ENCODE results near the gene TM7SF3. TPM values are rescaled to one million over a fixed set of nuclear protein-coding genes. Genes with fewer than 3 reads are reported as not detected.

TM7SF3 gene
- total RNA-seq, 1 donor from 2014 or later, result 426 TPM

- TF ChIP-seq, protein P1, sequence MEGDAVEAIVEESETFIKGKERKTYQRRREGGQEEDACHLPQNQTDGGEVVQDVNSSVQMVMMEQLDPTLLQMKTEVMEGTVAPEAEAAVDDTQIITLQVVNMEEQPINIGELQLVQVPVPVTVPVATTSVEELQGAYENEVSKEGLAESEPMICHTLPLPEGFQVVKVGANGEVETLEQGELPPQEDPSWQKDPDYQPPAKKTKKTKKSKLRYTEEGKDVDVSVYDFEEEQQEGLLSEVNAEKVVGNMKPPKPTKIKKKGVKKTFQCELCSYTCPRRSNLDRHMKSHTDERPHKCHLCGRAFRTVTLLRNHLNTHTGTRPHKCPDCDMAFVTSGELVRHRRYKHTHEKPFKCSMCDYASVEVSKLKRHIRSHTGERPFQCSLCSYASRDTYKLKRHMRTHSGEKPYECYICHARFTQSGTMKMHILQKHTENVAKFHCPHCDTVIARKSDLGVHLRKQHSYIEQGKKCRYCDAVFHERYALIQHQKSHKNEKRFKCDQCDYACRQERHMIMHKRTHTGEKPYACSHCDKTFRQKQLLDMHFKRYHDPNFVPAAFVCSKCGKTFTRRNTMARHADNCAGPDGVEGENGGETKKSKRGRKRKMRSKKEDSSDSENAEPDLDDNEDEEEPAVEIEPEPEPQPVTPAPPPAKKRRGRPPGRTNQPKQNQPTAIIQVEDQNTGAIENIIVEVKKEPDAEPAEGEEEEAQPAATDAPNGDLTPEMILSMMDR (IDR thresholded peaks at IDR 0.05; ENCODE audit: insufficient read depth, low read length, severe bottlenecking), result no peak
- no peak for DNase-seq (ENCODE audit: low read depth)
- Histone ChIP-seq H3K4me3 (ENCODE audit: low read depth, low read length) (no peak overlapping the region), H3K36me3 (ENCODE audit: control insufficient read depth, insufficient read depth, low read length) (no peaks in the 10 kb centered on the region), H3K27me3 (ENCODE audit: control insufficient read depth, insufficient read depth, low read length) (no peaks in the 10 kb centered on the region)
- no peak for FAIRE-seq
Observed at GRCh38 chr12:26953447-26953846, 60.7 kb downstream of the TM7SF3 start.

- Histone ChIP-seq H3K27me3 (ENCODE audit: control insufficient read depth, insufficient read depth, low read length) (no peaks in the 10 kb centered on the region), H3K4me3 (ENCODE audit: low read depth, low read length) (no peak overlapping the region), H3K36me3 (ENCODE audit: control insufficient read depth, insufficient read depth, low read length) (no peaks in the 10 kb centered on the region)
- TF ChIP-seq, protein P1 (IDR thresholded peaks at IDR 0.05; ENCODE audit: insufficient read depth, low read length, severe bottlenecking), result no peak
- DNase-seq (ENCODE audit: low read depth), result no peak
- no peak for FAIRE-seq
Observed at GRCh38 chr12:26948309-26948708, 65.9 kb downstream of the TM7SF3 start.

DNA sequence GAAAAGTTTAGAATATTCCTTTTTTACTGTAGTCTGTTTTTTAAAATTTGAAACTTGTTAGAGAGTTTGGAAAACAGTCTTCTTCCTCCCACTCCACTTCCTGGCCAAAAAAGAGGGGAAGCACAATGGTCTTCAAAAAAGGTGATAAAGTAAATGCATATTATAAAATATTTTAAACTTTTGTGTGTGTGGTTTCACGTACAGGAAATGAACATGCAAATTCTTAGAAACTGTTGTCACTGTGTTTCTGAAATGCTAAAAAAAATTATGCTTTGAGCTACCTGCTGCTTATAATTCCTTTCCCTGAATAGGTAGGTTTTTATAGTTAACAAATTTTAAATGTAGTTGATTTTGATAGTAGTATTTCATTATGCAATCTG is 73.0 kb downstream of the TM7SF3 start:
- Histone ChIP-seq H3K36me3 (ENCODE audit: control insufficient read depth, insufficient read depth, low read length) (no peaks in the 10 kb centered on the region), H3K27me3 (ENCODE audit: control insufficient read depth, insufficient read depth, low read length) (no peaks in the 10 kb centered on the region), H3K4me3 (ENCODE audit: low read depth, low read length) (no peak overlapping the region)
- TF ChIP-seq, protein P1 (IDR thresholded peaks at IDR 0.05; ENCODE audit: insufficient read depth, low read length, severe bottlenecking), result no peak
- FAIRE-seq, result no peak
- DNase-seq (ENCODE audit: low read depth), result no peak

DNA sequence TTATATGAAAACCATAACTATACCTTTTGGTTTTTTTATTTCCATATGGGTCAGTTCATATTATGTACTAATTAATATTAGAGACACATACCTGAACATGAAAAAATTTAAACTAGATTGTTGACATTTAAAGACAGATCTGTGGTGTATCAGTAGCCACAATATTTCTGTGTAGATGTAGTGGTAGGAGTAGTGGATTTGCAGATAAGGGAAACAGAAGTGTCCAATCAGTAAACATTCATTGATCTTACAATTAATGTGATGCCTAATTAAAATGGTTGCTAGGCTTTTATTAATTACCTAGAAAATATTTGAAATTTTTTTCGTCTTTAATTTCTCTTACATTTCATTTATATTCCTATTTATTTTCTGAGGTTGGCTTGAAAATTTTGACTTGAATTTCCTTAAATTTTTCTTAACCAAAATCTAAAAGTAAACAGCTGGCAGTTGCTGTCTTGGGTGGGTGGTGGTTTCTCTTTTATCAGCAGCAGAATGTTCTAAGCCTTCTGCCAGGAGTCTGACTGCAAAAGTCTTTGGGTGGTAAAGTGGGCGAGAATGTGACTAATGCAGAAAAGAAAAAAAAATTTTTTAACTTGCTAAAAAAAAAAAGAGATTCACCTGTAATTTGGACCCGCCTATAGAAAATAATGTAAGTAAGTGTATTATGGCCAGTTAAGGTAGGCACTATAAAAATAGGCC is 73.5 kb downstream of the TM7SF3 start:
- no peak for FAIRE-seq
- TF ChIP-seq, protein P1 (IDR thresholded peaks at IDR 0.05; ENCODE audit: insufficient read depth, low read length, severe bottlenecking), result no peak
- Histone ChIP-seq H3K27me3 (ENCODE audit: control insufficient read depth, insufficient read depth, low read length) (no peaks in the 10 kb centered on the region), H3K4me3 (ENCODE audit: low read depth, low read length) (no peak overlapping the region), H3K36me3 (ENCODE audit: control insufficient read depth, insufficient read depth, low read length) (no peaks in the 10 kb centered on the region)
- DNase-seq (ENCODE audit: low read depth), result peak; percentile 18

DNA sequence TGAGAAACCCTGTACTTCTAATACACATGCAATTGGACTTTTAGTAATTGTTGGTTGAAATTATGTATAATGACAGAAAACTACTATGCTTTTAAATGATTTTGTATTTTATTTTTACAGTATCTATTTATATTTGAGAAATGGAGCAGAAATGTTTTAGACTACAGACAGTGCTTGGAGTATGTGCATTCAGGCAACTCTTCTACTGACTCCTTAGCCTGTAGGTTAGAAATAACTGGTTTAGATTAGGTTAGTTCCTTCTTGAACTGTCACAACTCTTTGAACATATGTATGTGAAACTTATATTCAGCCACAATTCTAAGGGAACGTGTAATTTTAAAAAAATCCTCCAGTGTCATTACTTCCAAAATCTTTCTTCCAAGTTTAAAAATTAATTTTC is 74.2 kb downstream of the TM7SF3 start:
- FAIRE-seq, result no peak
- Histone ChIP-seq H3K4me3 (ENCODE audit: low read depth, low read length) (no peak overlapping the region), H3K36me3 (ENCODE audit: control insufficient read depth, insufficient read depth, low read length) (no peaks in the 10 kb centered on the region), H3K27me3 (ENCODE audit: control insufficient read depth, insufficient read depth, low read length) (no peaks in the 10 kb centered on the region)
- TF ChIP-seq, protein P1 (IDR thresholded peaks at IDR 0.05; ENCODE audit: insufficient read depth, low read length, severe bottlenecking), result no peak
- DNase-seq (ENCODE audit: low read depth), result no peak

Measured in bronchial epithelial cell (primary cell).